Glomerular visceral epithelial cell (primary cell): ENCODE results near the gene EIF1AY.
"Not testable (repeated sequence)": the region's sequence is repeated elsewhere in the genome, so short reads cannot be mapped to it uniquely, and the experiment has no call there.

Experiments used
- DNase-seq: peaks from one replicate; pipeline ENCODE4 v3.0.0-alpha.2; 2016; ENCODE audit errors: extremely low spot score

Gene EIF1AY

GRCh38 chrY:20575531-20576121 is at the start of gene EIF1AY:
TSS of gene EIF1AY (plus strand) at chrY:20575776. CDS start at chrY:20575872, 96 bp downstream.
- DNase-seq, result peak; percentile 90

- DNase-seq, result no peak
Observed at GRCh38 chrY:20528435-20528834, 47.1 kb upstream of the EIF1AY start.

- DNase-seq, result no peak
Observed at GRCh38 chrY:20538186-20538585, 37.4 kb upstream of the EIF1AY start.

- no peak for DNase-seq
Observed at GRCh38 chrY:20538933-20539332, 36.6 kb upstream of the EIF1AY start.

GRCh38 chrY:20544451-20544960 is 31.1 kb upstream of the EIF1AY start:
- no peak for DNase-seq

GRCh38 chrY:20546071-20546470 is 29.5 kb upstream of the EIF1AY start:
- DNase-seq, result no peak

GRCh38 chrY:20549289-20549688 is 26.3 kb upstream of the EIF1AY start:
- no peak for DNase-seq

GRCh38 chrY:20551840-20552239 is 23.7 kb upstream of the EIF1AY start:
- DNase-seq, result no peak

GRCh38 chrY:20552764-20553323 is 22.7 kb upstream of the EIF1AY start:
- DNase-seq, result not testable (repeated sequence)

GRCh38 chrY:20555820-20556219 is 19.8 kb upstream of the EIF1AY start:
- DNase-seq, result no peak

- DNase-seq, result peak; percentile 3
Observed at GRCh38 chrY:20558677-20559076, 16.9 kb upstream of the EIF1AY start.

- no peak for DNase-seq
Observed at GRCh38 chrY:20559873-20560512, 15.6 kb upstream of the EIF1AY start.

GRCh38 chrY:20571306-20571705 is 4.3 kb upstream of the EIF1AY start:
- DNase-seq, result no peak

GRCh38 chrY:20576506-20576905 is 930 bp downstream of the EIF1AY start:
- DNase-seq, result no peak

- no peak for DNase-seq
Observed at GRCh38 chrY:20578206-20578605, 2.6 kb downstream of the EIF1AY start.

- DNase-seq, result no peak
Observed at GRCh38 chrY:20581687-20582086, 6.1 kb downstream of the EIF1AY start.

GRCh38 chrY:20586161-20586560 is 10.6 kb downstream of the EIF1AY start:
- no peak for DNase-seq
